Measurements from ENCODE around the gene OSBPL5. TPM values are rescaled to one million over a fixed set of nuclear protein-coding genes. Genes with fewer than 3 reads are reported as not detected.

OSBPL5 gene
- total RNA-seq, 1 experiment from 2014 or later, result 16.1 TPM

- no peak overlapping the region for H4K5ac ChIP-seq (ENCODE audit: insufficient read length, low read depth, low read length)
- no peak overlapping the region for H3K56ac ChIP-seq (ENCODE audit: insufficient read length, low read depth, low read length)
- no peak overlapping the region for H2BK20ac ChIP-seq (ENCODE audit: low read depth, low read length, poor library complexity, severe bottlenecking)
- no peak overlapping the region for H4K91ac ChIP-seq (ENCODE audit: insufficient read length, low read depth, low read length)
- peak; percentile 22 for DNase-seq
- no peaks in the 10 kb centered on the region for H3K79me1 ChIP-seq (ENCODE audit: insufficient read depth, low read depth, low read length, poor library complexity, severe bottlenecking)
- Mint-ChIP-seq H3K27ac (no peak overlapping the region), H3K9me3 (peaks cover 0 to 2% of the 10 kb centered on the region in 2 experiments; a peak in 3 of 5 replicates), H3K27me3 (ENCODE audit: low read depth) (no peaks in the 10 kb centered on the region), H3K4me3 (no peak overlapping the region), H3K4me1 (0 out of 4 replicates have a peak, but pooled peaks cover under 1 to 3% of the 10 kb centered on the region in 2 experiments), H3K36me3 (ENCODE audit: insufficient read depth in 1 of 3, low read depth in 3 of 3) (peaks cover 5 to 15% (median 8%) of the 10 kb centered on the region in 3 experiments)
- H3K14ac ChIP-seq (ENCODE audit: insufficient read depth, low read length), result no peak overlapping the region
- H2AK5ac ChIP-seq (ENCODE audit: insufficient read length, low read length), result no peak overlapping the region
- H2BK15ac ChIP-seq (ENCODE audit: low read depth, low read length), result no peak overlapping the region
- TF ChIP-seq CTCF (conservative IDR thresholded peaks at IDR 0.05), result no peak
- no peak overlapping the region for H3K4me2 ChIP-seq (ENCODE audit: insufficient read depth, insufficient read length, low read length)
- no peak overlapping the region for H3K18ac ChIP-seq (ENCODE audit: insufficient read length, low read depth, low read length)
- no peaks in the 10 kb centered on the region for H3K9me3 ChIP-seq (ENCODE audit: control insufficient read depth, low read depth, low read length)
- no peak overlapping the region for H3K23ac ChIP-seq (ENCODE audit: insufficient read length, low read depth, low read length)
- H3K23me2 ChIP-seq (ENCODE audit: insufficient read length, low read depth, low read length, poor library complexity, severe bottlenecking), result no peaks in the 10 kb centered on the region
- H3T11ph ChIP-seq (ENCODE audit: low read length), result no peak overlapping the region
- no peak overlapping the region for H2AFZ ChIP-seq (ENCODE audit: low read length)
- no peak overlapping the region for H3K27ac ChIP-seq (ENCODE audit: insufficient read length, low read depth, low read length)
- no peaks in the 10 kb centered on the region for H3K4me1 ChIP-seq (ENCODE audit: insufficient read depth, low read length)
- H3K79me2 ChIP-seq (ENCODE audit: insufficient read depth, low read length), result no peaks in the 10 kb centered on the region
- no peak overlapping the region for H4K8ac ChIP-seq (replicated peaks; ENCODE audit: insufficient read length, low read depth, low read length)
- H3K9ac ChIP-seq (ENCODE audit: extremely low read depth, insufficient read length, low read length), result no peak overlapping the region
- no peak overlapping the region for H2BK5ac ChIP-seq (ENCODE audit: insufficient read length, low read length)
- no peaks in the 10 kb centered on the region for H3K27me3 ChIP-seq (ENCODE audit: insufficient read depth, low read length)
- H3K4ac ChIP-seq (ENCODE audit: low read depth, low read length), result no peak overlapping the region
- no peak overlapping the region for H2BK120ac ChIP-seq (ENCODE audit: low read depth, low read length, poor library complexity, severe bottlenecking)
- H2BK12ac ChIP-seq (ENCODE audit: insufficient read length, low read depth, low read length), result no peak overlapping the region
- whole genome bisulfite sequencing (ENCODE audit: extremely low coverage, insufficient read length, low lambda C conversion rate), result no CpG with 5 or more reads among the region's 19 CpGs
- H4K20me1 ChIP-seq (ENCODE audit: control insufficient read depth, insufficient read depth, insufficient read length), result peaks cover 2% of the 10 kb centered on the region
Measured at GRCh38 chr11:3123305-3123704, 41.8 kb downstream of the OSBPL5 start.
